ENCODE data around the gene IL36A.

The IL36A gene

DNA sequence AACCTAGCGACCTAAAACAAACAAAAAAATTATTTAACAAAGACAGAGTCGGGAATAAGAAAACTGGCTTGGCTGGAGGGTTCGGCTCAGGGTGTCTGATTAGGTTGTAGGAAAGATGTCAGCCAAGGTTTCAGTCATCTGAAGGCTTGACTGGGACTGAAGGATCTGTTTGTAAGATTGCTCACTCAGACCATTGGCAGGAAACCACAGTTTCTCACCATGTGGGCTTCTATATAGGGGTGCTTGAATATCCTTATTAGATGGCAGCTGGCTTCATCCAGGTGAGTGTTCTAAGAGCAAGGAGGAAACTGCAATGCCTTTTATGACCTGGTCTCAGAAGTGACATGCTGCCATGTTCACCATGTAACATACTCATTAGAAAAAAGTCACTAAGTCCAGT lies 48.4 kb downstream of the IL36A start:
- DNase-seq, result no peak

GRCh38 chr2:113054066-113054465 lies 48.8 kb downstream of the IL36A start:
- no peak for DNase-seq

DNA sequence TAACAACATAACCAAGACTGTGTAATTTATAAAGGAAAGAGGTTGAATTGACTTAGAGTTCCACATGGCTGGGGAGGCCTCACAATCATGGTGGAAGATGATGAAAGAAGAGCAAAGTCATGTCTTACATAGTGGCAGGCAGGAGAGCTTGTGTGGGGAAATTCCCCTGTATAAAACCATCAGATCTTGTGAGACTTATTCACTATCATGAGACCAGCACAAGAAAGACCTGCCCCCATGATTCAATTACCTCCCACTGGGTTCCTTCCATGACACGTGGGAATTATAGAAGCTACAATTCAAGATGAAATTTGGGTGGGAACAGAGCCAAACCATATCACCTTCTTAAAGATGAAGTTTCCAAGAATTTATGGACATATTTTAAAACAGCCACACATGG lies 51.3 kb downstream of the IL36A start:
- no peak for DNase-seq

GRCh38 chr2:113057117-113057516 lies 51.9 kb downstream of the IL36A start:
- no peak for DNase-seq

Measured in activated CD4-positive, CD25-positive, alpha-beta regulatory T cell treated with anti-CD3 and anti-CD28 coated beads, Interleukin-2, amount 50 U/mL, for 72 hours (primary cell).